H1 (cell line): ENCODE results near the gene PRKG2. TPM values are rescaled to one million over a fixed set of nuclear protein-coding genes. Genes with fewer than 3 reads are reported as not detected.

Experiments
- CHD1 ChIP-seq: IDR thresholded peaks from 2 replicates; pipeline ENCODE4 v1.6.1; 2012; ENCODE audit warnings: low read depth, low read length, improper control_type of control experiment
- CHD7 ChIP-seq: fragments of 300-600 bp; sonication (generic); IDR thresholded peaks from 2 replicates; pipeline ENCODE4 v1.7.1; 2012; ENCODE audit warnings: low read length, moderate library complexity, mild to moderate bottlenecking, inconsistent platforms; ENCODE audit not compliant: insufficient replicate concordance
- POLR2A ChIP-seq, 2 experiments: IDR thresholded peaks; 1 replicate in 1 of 2; 2 replicates in 1 of 2; pipeline ENCODE4 v1.6.1; 2011; ENCODE audit warnings: low read depth in 2 of 2, low read length in 2 of 2, mild to moderate bottlenecking in 2 of 2; ENCODE audit errors: control extremely low read depth in 1 of 2
- RFX5 ChIP-seq: IDR thresholded peaks from 2 replicates; pipeline ENCODE4 v1.6.1; 2011; ENCODE audit warnings: low read depth, low read length, improper control_type of control experiment, borderline replicate concordance
- RNF2 ChIP-seq: fragments of 200-900, 300-1000 bp; sonication (generic); IDR thresholded peaks from 2 replicates; pipeline ENCODE4 v1.7.1; 2016; ENCODE audit warnings: borderline replicate concordance, low read depth, mild to moderate bottlenecking, antibody characterized with exemption, low read length; ENCODE audit not compliant: poor library complexity, severe bottlenecking; ENCODE audit errors: missing control alignments
- TCF12 ChIP-seq: IDR thresholded peaks from 2 replicates; pipeline ENCODE4 v1.6.1; 2011; ENCODE audit warnings: low read depth, mild to moderate bottlenecking, low read length
- polyA plus RNA-seq, 7 experiments: library from polyadenylated mRNA; depleted of rRNA in 3 of 7; stranded (reverse) in 5 of 7; unstranded in 2 of 7; fragments of >200 nt in 5 of 7; fragments of 200-250 nt in 2 of 7; gene quantifications; 1 replicate in 5 of 7; 2 replicates in 1 of 7; 4 replicates in 1 of 7; pipeline versions ENCODE4 v1.2.1 to v1.2.3, GENCODE V29; 2011 to 2013; ENCODE audit warnings: missing spikeins in 2 of 7, mixed read lengths in 2 of 7
- total RNA-seq: library from RNA; stranded (reverse); fragmentation: NEBNext Ultra II Directional; extraction: Animal tissue kit (Norgen Biotek cat#: 25700); gene quantifications from 2 replicates; pipeline ENCODE4 v1.2.1, GENCODE V29; 2021
- TF ChIP-seq, protein P1 (sequence below), 3 experiments: IDR thresholded peaks; 1 replicate in 2 of 3; 2 replicates in 1 of 3; pipeline versions ENCODE4 v1.5.1 to v1.6.1; 2011; ENCODE audit warnings: low read length in 3 of 3, mild to moderate bottlenecking in 3 of 3, inconsistent platforms in 2 of 3, low read depth in 1 of 3, moderate library complexity in 1 of 3; ENCODE audit not compliant: insufficient read depth in 1 of 3; ENCODE audit errors: control extremely low read depth in 1 of 3

The PRKG2 gene
- total and polyA plus RNA-seq, 2 of the 8 experiments (the other 6 are each of a cell fraction or from before 2014, with no cell fraction given) = 0.45 to 1.2 TPM

DNA sequence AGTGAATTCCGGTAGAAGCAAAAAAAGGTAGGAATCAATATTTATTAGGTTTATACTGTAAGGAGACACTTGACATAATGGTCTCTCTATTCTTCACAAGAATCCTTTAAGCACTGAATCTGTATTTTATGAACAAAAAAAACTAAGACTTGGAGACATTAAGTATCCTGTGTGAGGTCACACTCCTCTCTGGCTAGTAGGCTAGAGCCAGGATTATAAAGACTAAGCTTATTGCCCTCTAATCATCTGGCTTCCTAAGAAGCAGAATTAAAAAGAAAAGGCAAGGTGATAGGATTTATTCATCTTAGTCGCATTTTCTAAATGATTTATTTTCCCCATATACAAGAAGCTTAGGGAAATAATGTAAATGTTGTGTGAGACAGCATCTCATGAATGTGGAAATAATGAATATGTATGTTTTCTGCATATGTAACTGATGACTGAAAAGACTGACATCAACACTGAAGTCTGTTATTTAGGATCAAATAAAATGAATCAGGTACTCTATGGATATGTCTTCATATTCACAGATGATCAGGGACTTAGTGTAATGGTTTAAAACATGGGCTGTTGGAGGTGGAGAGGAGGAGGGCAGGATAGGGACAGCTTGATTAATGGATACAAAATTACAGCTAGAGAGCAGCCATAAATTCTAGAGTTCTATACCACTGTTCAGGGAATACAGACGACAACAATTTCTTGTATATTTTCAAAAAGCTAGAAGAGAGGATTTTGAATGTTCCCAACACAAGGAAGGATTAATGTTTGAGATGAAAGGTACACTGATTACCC lies 30.4 kb upstream of the PRKG2 start (continued):
- no peak for TF ChIP-seq CHD7
- TF ChIP-seq CHD1 = no peak
- no peak for TF ChIP-seq RFX5
- TF ChIP-seq POLR2A (IDR thresholded peaks at IDR 0.05; ENCODE audit: control extremely low read depth in 1 of 2, low read depth in 2 of 2, low read length in 2 of 2) = no peak
- TF ChIP-seq, protein P1, sequence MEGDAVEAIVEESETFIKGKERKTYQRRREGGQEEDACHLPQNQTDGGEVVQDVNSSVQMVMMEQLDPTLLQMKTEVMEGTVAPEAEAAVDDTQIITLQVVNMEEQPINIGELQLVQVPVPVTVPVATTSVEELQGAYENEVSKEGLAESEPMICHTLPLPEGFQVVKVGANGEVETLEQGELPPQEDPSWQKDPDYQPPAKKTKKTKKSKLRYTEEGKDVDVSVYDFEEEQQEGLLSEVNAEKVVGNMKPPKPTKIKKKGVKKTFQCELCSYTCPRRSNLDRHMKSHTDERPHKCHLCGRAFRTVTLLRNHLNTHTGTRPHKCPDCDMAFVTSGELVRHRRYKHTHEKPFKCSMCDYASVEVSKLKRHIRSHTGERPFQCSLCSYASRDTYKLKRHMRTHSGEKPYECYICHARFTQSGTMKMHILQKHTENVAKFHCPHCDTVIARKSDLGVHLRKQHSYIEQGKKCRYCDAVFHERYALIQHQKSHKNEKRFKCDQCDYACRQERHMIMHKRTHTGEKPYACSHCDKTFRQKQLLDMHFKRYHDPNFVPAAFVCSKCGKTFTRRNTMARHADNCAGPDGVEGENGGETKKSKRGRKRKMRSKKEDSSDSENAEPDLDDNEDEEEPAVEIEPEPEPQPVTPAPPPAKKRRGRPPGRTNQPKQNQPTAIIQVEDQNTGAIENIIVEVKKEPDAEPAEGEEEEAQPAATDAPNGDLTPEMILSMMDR (IDR thresholded peaks at IDR 0.05; ENCODE audit: control extremely low read depth in 1 of 3, insufficient read depth in 1 of 3, low read depth in 1 of 3, low read length in 3 of 3) = no peak
- TF ChIP-seq TCF12 = no peak
- no peak for TF ChIP-seq RNF2
